H9 (cell line): ENCODE results near the gene UBE2U. TPM values are rescaled to one million over a fixed set of nuclear protein-coding genes. Genes with fewer than 3 reads are reported as not detected.

Experiments
- DNase-seq: peaks from one replicate; pipeline ENCODE4 v3.0.0-alpha.2; 2017
- H2AFZ ChIP-seq: one replicate; pipeline ENCODE4 v1.6.1; 2013; ENCODE audit warnings: mild to moderate bottlenecking, low read length, control low read depth, moderate library complexity
- H2AK5ac ChIP-seq: 2 replicates; pipeline ENCODE4 v1.6.1; 2013; ENCODE audit warnings: low read length, control low read depth, mixed read lengths; ENCODE audit not compliant: insufficient read length
- H2BK120ac ChIP-seq: one replicate; pipeline ENCODE4 v1.6.1; 2013; ENCODE audit warnings: low read depth, mild to moderate bottlenecking, low read length, control low read depth, inconsistent platforms; ENCODE audit not compliant: poor library complexity, severe bottlenecking
- H2BK12ac ChIP-seq: 2 replicates; pipeline ENCODE4 v1.6.1; 2013; ENCODE audit warnings: low read length, control low read depth, mixed read lengths, low read depth; ENCODE audit not compliant: insufficient read length
- H2BK15ac ChIP-seq: 2 replicates; pipeline ENCODE4 v1.6.1; 2013; ENCODE audit warnings: low read depth, low read length, control low read depth
- H2BK20ac ChIP-seq: one replicate; pipeline ENCODE4 v1.6.1; 2013; ENCODE audit warnings: low read depth, mild to moderate bottlenecking, low read length, control low read depth, inconsistent platforms; ENCODE audit not compliant: poor library complexity, severe bottlenecking
- H2BK5ac ChIP-seq: 2 replicates; pipeline ENCODE4 v1.6.1; 2013; ENCODE audit warnings: low read length, control low read depth, mixed read lengths; ENCODE audit not compliant: insufficient read length
- H3K14ac ChIP-seq: 2 replicates; pipeline ENCODE4 v1.6.1; 2013; ENCODE audit warnings: low read length, control low read depth; ENCODE audit not compliant: insufficient read depth
- H3K18ac ChIP-seq: 2 replicates; pipeline ENCODE4 v1.6.1; 2013; ENCODE audit warnings: low read depth, mild to moderate bottlenecking, mixed read lengths, low read length, control low read depth; ENCODE audit not compliant: insufficient read length
- H3K23ac ChIP-seq: 2 replicates; pipeline ENCODE4 v1.6.1; 2013; ENCODE audit warnings: low read length, control low read depth, mixed read lengths, low read depth; ENCODE audit not compliant: insufficient read length
- H3K23me2 ChIP-seq: 2 replicates; pipeline ENCODE4 v1.6.1; 2013; ENCODE audit warnings: low read depth, mild to moderate bottlenecking, mixed read lengths, low read length, control low read depth; ENCODE audit not compliant: insufficient read length, poor library complexity, severe bottlenecking
- H3K27ac ChIP-seq: 2 replicates; pipeline ENCODE4 v1.5.1; 2013; ENCODE audit warnings: low read length, control low read depth, mixed read lengths, low read depth; ENCODE audit not compliant: insufficient read length
- H3K27me3 ChIP-seq: 2 replicates; pipeline ENCODE4 v1.6.1; 2013; ENCODE audit warnings: low read length, control low read depth, inconsistent platforms; ENCODE audit not compliant: insufficient read depth
- H3K4ac ChIP-seq: 2 replicates; pipeline ENCODE4 v1.6.1; 2013; ENCODE audit warnings: low read depth, mild to moderate bottlenecking, control low read depth, inconsistent platforms, low read length, moderate library complexity
- H3K4me1 ChIP-seq: 2 replicates; pipeline ENCODE4 v1.6.1; 2013; ENCODE audit warnings: low read length, control low read depth, inconsistent platforms; ENCODE audit not compliant: insufficient read depth
- H3K4me2 ChIP-seq: 2 replicates; pipeline ENCODE4 v1.6.1; 2013; ENCODE audit warnings: low read length, control low read depth, mixed read lengths; ENCODE audit not compliant: insufficient read length, insufficient read depth
- H3K56ac ChIP-seq: 2 replicates; pipeline ENCODE4 v1.6.1; 2013; ENCODE audit warnings: low read depth, mild to moderate bottlenecking, mixed read lengths, low read length, control low read depth; ENCODE audit not compliant: insufficient read length
- H3K79me1 ChIP-seq: 2 replicates; pipeline ENCODE4 v1.6.1; 2013; ENCODE audit warnings: low read depth, mild to moderate bottlenecking, moderate library complexity, low read length, control low read depth, inconsistent platforms; ENCODE audit not compliant: insufficient read depth, poor library complexity, severe bottlenecking
- H3K79me2 ChIP-seq: 2 replicates; pipeline ENCODE4 v1.6.1; 2013; ENCODE audit warnings: low read length, control low read depth, inconsistent platforms; ENCODE audit not compliant: insufficient read depth
- H3K9ac ChIP-seq: 2 replicates; pipeline ENCODE4 v1.6.1; 2013; ENCODE audit warnings: low read length, control low read depth, mixed read lengths; ENCODE audit not compliant: insufficient read length; ENCODE audit errors: extremely low read depth
- H3K9me3 ChIP-seq: one replicate; pipeline ENCODE4 v1.6.1; 2013; ENCODE audit warnings: low read depth, low read length, inconsistent platforms; ENCODE audit not compliant: control insufficient read depth
- H3T11ph ChIP-seq: one replicate; pipeline ENCODE4 v1.6.1; 2013; ENCODE audit warnings: mild to moderate bottlenecking, low read length, control low read depth, inconsistent platforms
- H4K20me1 ChIP-seq: one replicate; pipeline ENCODE4 v1.6.1; 2013; ENCODE audit not compliant: control insufficient read depth, insufficient read length, insufficient read depth
- H4K5ac ChIP-seq: 2 replicates; pipeline ENCODE4 v1.6.1; 2013; ENCODE audit warnings: low read depth, mild to moderate bottlenecking, mixed read lengths, low read length, control low read depth; ENCODE audit not compliant: insufficient read length
- H4K8ac ChIP-seq: replicated peaks from 2 replicates; pipeline ENCODE4 v1.6.1; 2013; ENCODE audit warnings: low read length, control low read depth, mixed read lengths, low read depth; ENCODE audit not compliant: insufficient read length
- H4K91ac ChIP-seq: 2 replicates; pipeline ENCODE4 v1.6.1; 2013; ENCODE audit warnings: low read depth, mild to moderate bottlenecking, moderate library complexity, mixed read lengths, low read length, control low read depth; ENCODE audit not compliant: insufficient read length
- H3K27ac Mint-ChIP-seq, 3 experiments: 2 replicates in 2 of 3; 3 replicates in 1 of 3; pipeline ENCODE4 v1.8.0; 2020 to 2021; ENCODE audit warnings: mixed read lengths in 3 of 3, mild to moderate bottlenecking in 1 of 3, moderate library complexity in 1 of 3
- H3K27me3 Mint-ChIP-seq: 2 replicates; pipeline ENCODE4 v1.8.0; 2021; ENCODE audit warnings: low read depth, mild to moderate bottlenecking, moderate library complexity, mixed read lengths
- H3K36me3 Mint-ChIP-seq, 3 experiments: 2 replicates in 2 of 3; 3 replicates in 1 of 3; pipeline ENCODE4 v1.8.0; 2020 to 2021; ENCODE audit warnings: low read depth in 3 of 3, mixed read lengths in 3 of 3; ENCODE audit not compliant: insufficient read depth in 1 of 3
- H3K4me1 Mint-ChIP-seq, 2 experiments: 2 replicates each; pipeline ENCODE4 v1.8.0; 2020; ENCODE audit warnings: mixed read lengths in 2 of 2
- H3K4me3 Mint-ChIP-seq, 2 experiments: 2 replicates in 1 of 2; 3 replicates in 1 of 2; pipeline ENCODE4 v1.8.0; 2020 to 2021; ENCODE audit warnings: mild to moderate bottlenecking in 2 of 2, mixed read lengths in 2 of 2, moderate library complexity in 1 of 2
- H3K9me3 Mint-ChIP-seq, 2 experiments: 2 replicates in 1 of 2; 3 replicates in 1 of 2; pipeline ENCODE4 v1.8.0; 2020; ENCODE audit warnings: mild to moderate bottlenecking in 2 of 2, mixed read lengths in 2 of 2, moderate library complexity in 1 of 2
- CTCF ChIP-seq: fragments of 200-600 bp; sonication (generic); conservative IDR thresholded peaks from 3 replicates; pipeline ENCODE4 v1.8.0; 2021; ENCODE audit warnings: antibody characterized with exemption, mild to moderate bottlenecking
- WGBS: extraction: QIAGEN DNeasy Blood & Tissue Kit; methylation state at CpG from one replicate; pipeline ENCODE4 v1.1.7; 2013; ENCODE audit warnings: missing lambda C conversion rate, low lambda C conversion rate, mixed read lengths; ENCODE audit not compliant: insufficient read length; ENCODE audit errors: extremely low coverage; 5-methylcytosine and 5-hydroxymethylcytosine counted together
- total RNA-seq: library from RNA; stranded (reverse); gene quantifications from 2 replicates; pipeline ENCODE4 v1.2.1, GENCODE V29; 2021

UBE2U gene
- total RNA-seq, 1 experiment from 2014 or later: not detected

- peaks cover 3% of the 10 kb centered on the region for H3K23me2 ChIP-seq
- no peak overlapping the region for H2BK20ac ChIP-seq
- H2AK5ac ChIP-seq: no peak overlapping the region
- H3K23ac ChIP-seq: no peak overlapping the region
- DNase-seq: no peak
- no peaks in the 10 kb centered on the region for H3K27me3 ChIP-seq
- no peak overlapping the region for H3K4me2 ChIP-seq
- H3K27me3 Mint-ChIP-seq: no peaks in the 10 kb centered on the region
- no peak overlapping the region for H2BK120ac ChIP-seq
- no peak overlapping the region for H3K14ac ChIP-seq
- H3K4me3 Mint-ChIP-seq: no peak overlapping the region
- WGBS: no CpG with 5 or more reads among the region's 3 CpGs
- H3K79me2 ChIP-seq: no peaks in the 10 kb centered on the region
- no peak overlapping the region for H4K5ac ChIP-seq
- H3K9me3 ChIP-seq: peaks cover 7% of the 10 kb centered on the region
- peaks cover 13 to 27% of the 10 kb centered on the region in 2 experiments for H3K9me3 Mint-ChIP-seq
- H4K91ac ChIP-seq: no peak overlapping the region
- H3T11ph ChIP-seq: no peak overlapping the region
- H3K18ac ChIP-seq: no peak overlapping the region
- H4K20me1 ChIP-seq: no peaks in the 10 kb centered on the region
- H2BK12ac ChIP-seq: no peak overlapping the region
- no peak overlapping the region for H4K8ac ChIP-seq
- H2BK15ac ChIP-seq: no peak overlapping the region
- H3K36me3 Mint-ChIP-seq: peaks cover 50 to 61% (median 51%) of the 10 kb centered on the region in 3 experiments
- no peak for TF ChIP-seq CTCF
- H3K4me1 ChIP-seq: peaks cover 9% of the 10 kb centered on the region
- no peak overlapping the region for H3K9ac ChIP-seq
- no peak overlapping the region for H2AFZ ChIP-seq
- no peak overlapping the region for H3K56ac ChIP-seq
- H2BK5ac ChIP-seq: no peak overlapping the region
- H3K27ac Mint-ChIP-seq: no peak overlapping the region
- no peak overlapping the region for H3K27ac ChIP-seq
- no peak overlapping the region for H3K4ac ChIP-seq
- peaks cover 27 to 38% of the 10 kb centered on the region in 2 experiments for H3K4me1 Mint-ChIP-seq
- H3K79me1 ChIP-seq: no peaks in the 10 kb centered on the region
Observed at GRCh38 chr1:64172458-64172983, 30.9 kb upstream of the UBE2U start.
